ENCODE measurements around the gene NEDD8.

NEDD8 gene

GRCh38 chr14:24277071-24277470 is 44.9 kb upstream of the NEDD8 start:
- H3K4me3 ChIP-seq (ENCODE audit: low read length) = no peak overlapping the region
- no peak for TF ChIP-seq CTCF (conservative IDR thresholded peaks at IDR 0.05; ENCODE audit: low read length)
- no peak for DNase-seq (ENCODE audit: low read depth)

- TF ChIP-seq CTCF (conservative IDR thresholded peaks at IDR 0.05; ENCODE audit: low read length) = no peak
- no peak for DNase-seq (ENCODE audit: low read depth)
- H3K4me3 ChIP-seq (ENCODE audit: low read length) = no peak overlapping the region
Observed at GRCh38 chr14:24274101-24274543, 42.0 kb upstream of the NEDD8 start.

- H3K4me3 ChIP-seq (ENCODE audit: low read length) = no peak overlapping the region
- no peak for TF ChIP-seq CTCF (conservative IDR thresholded peaks at IDR 0.05; ENCODE audit: low read length)
- no peak for DNase-seq (ENCODE audit: low read depth)
Observed at GRCh38 chr14:24273422-24273998, 41.3 kb upstream of the NEDD8 start.

- TF ChIP-seq CTCF (conservative IDR thresholded peaks at IDR 0.05; ENCODE audit: low read length) = no peak
- H3K4me3 ChIP-seq (ENCODE audit: low read length) = no peak overlapping the region
- DNase-seq (ENCODE audit: low read depth) = no peak
Observed at GRCh38 chr14:24272467-24272866, 40.3 kb upstream of the NEDD8 start.

- peak overlapping the region; percentile 97 for H3K4me3 ChIP-seq (ENCODE audit: low read length)
- no peak for DNase-seq (ENCODE audit: low read depth)
- TF ChIP-seq CTCF (conservative IDR thresholded peaks at IDR 0.05; ENCODE audit: low read length) = no peak
Observed at GRCh38 chr14:24271834-24272263, 39.7 kb upstream of the NEDD8 start.

GRCh38 chr14:24271134-24271833 is 39.1 kb upstream of the NEDD8 start, which contains the start of gene RABGGTA:
Gene RABGGTA, minus strand, starts transcription at chr14:24271597. Its CDS starts 482 bp downstream, at chr14:24271115.
- DNase-seq (ENCODE audit: low read depth) = peak; percentile 86
- H3K4me3 ChIP-seq (ENCODE audit: low read length) = peak within 1 kb of the TSS; percentile 97
- TF ChIP-seq CTCF (conservative IDR thresholded peaks at IDR 0.05; ENCODE audit: low read length) = peak; percentile 64

Data from AG10803 (cell line).